DND-41 (cell line): ENCODE measurements around the gene IFITM10.

ENCODE experiments used
- ATAC-seq: fragments of 200-7000 bp; cut with Tn5 transposase; 3 replicates; pipeline ENCODE4 v1.9.1; 2021; ENCODE audit warnings: low read depth; ENCODE audit not compliant: insufficient read depth
- DNase-seq: peaks from one replicate; pipeline ENCODE4 v3.0.0-alpha.2; 2020
- H2AFZ ChIP-seq: 2 replicates; pipeline ENCODE4 v1.6.0; 2012; ENCODE audit warnings: low read depth, low read length
- H3K27ac ChIP-seq: 2 replicates; pipeline ENCODE4 v1.5.1; 2012; ENCODE audit warnings: low read length, inconsistent platforms
- H3K27me3 ChIP-seq: fragments of 200-600 bp; sonication (generic); 2 replicates; pipeline ENCODE4 v1.6.0; 2012; ENCODE audit warnings: low read length, mild to moderate bottlenecking, inconsistent platforms; ENCODE audit not compliant: insufficient read depth, poor library complexity
- H3K36me3 ChIP-seq: 2 replicates; pipeline ENCODE4 v1.5.1; 2012; ENCODE audit warnings: low read length, inconsistent platforms; ENCODE audit not compliant: insufficient read depth
- H3K4me1 ChIP-seq: 2 replicates; pipeline ENCODE4 v1.5.1; 2012; ENCODE audit warnings: mild to moderate bottlenecking, low read length; ENCODE audit not compliant: insufficient read depth
- H3K4me2 ChIP-seq: 2 replicates; pipeline ENCODE4 v1.6.0; 2012; ENCODE audit warnings: mild to moderate bottlenecking, moderate library complexity, low read length, inconsistent platforms; ENCODE audit not compliant: insufficient read depth
- H3K4me3 ChIP-seq, 2 experiments: fragments of 200-600 bp in 1 of 2; shearing (Covaris generic) in 1 of 2; 2 replicates each; pipeline ENCODE4 v1.5.1; 2012 to 2016; ENCODE audit warnings: inconsistent platforms in 2 of 2, low read length in 2 of 2, mild to moderate bottlenecking in 2 of 2, low read depth in 1 of 2, moderate library complexity in 1 of 2
- H3K79me2 ChIP-seq: 2 replicates; pipeline ENCODE4 v1.6.0; 2012; ENCODE audit warnings: low read length, inconsistent platforms; ENCODE audit not compliant: insufficient read depth
- H3K9ac ChIP-seq: 2 replicates; pipeline ENCODE4 v1.6.0; 2012; ENCODE audit warnings: low read depth, mild to moderate bottlenecking, inconsistent platforms, low read length, moderate library complexity
- H3K9me3 ChIP-seq: 2 replicates; pipeline ENCODE4 v1.5.1; 2012; ENCODE audit warnings: low read length, moderate library complexity, mild to moderate bottlenecking, inconsistent platforms; ENCODE audit not compliant: insufficient read depth, severe bottlenecking
- H4K20me1 ChIP-seq: 2 replicates; pipeline ENCODE4 v1.6.0; 2012; ENCODE audit warnings: low read length; ENCODE audit not compliant: insufficient read depth
- EZH2 ChIP-seq: IDR thresholded peaks from 3 replicates; pipeline ENCODE4 v1.6.1; 2012; ENCODE audit warnings: borderline replicate concordance, low read depth, mild to moderate bottlenecking, moderate library complexity, low read length, inconsistent platforms; ENCODE audit not compliant: severe bottlenecking
- TF ChIP-seq, protein P1 (sequence below): IDR thresholded peaks from 2 replicates; pipeline ENCODE4 v1.5.1; 2012; ENCODE audit warnings: borderline replicate concordance, low read length, moderate library complexity, mild to moderate bottlenecking; ENCODE audit not compliant: poor library complexity, severe bottlenecking; ENCODE audit errors: extremely low read depth

IFITM10 gene

DNA sequence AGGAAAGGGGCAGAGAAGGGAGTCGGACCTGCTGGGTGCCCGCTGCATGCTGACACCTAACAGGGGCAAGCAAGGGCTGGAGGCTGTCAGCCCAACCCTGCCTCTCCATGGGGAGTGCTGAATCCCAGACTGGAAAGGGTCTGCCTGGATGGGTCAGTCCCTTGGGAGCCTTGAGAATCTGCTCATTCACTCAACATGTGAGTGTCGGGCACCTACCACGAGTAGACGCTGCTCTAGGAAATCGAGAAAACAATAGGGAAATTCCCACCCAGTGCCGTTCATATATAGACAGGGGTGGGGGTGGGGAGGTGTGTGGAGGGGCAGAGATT lies 17.7 kb upstream of the IFITM10 start:
- Histone ChIP-seq H3K27ac (no peak overlapping the region), H3K9me3 (no peaks in the 10 kb centered on the region), H3K4me3 (no peak overlapping the region), H2AFZ (no peak overlapping the region), H3K27me3 (no peaks in the 10 kb centered on the region), H3K79me2 (peaks cover 11% of the 10 kb centered on the region), H4K20me1 (peaks cover under 1% of the 10 kb centered on the region; the same call in 1 of the 2 replicates), H3K9ac (no peak overlapping the region), H3K4me1 (peaks cover 18% of the 10 kb centered on the region), H3K36me3 (peaks cover 4% of the 10 kb centered on the region; the same call in 1 of the 2 replicates), H3K4me2 (no peak overlapping the region)
- TF ChIP-seq, protein P1, sequence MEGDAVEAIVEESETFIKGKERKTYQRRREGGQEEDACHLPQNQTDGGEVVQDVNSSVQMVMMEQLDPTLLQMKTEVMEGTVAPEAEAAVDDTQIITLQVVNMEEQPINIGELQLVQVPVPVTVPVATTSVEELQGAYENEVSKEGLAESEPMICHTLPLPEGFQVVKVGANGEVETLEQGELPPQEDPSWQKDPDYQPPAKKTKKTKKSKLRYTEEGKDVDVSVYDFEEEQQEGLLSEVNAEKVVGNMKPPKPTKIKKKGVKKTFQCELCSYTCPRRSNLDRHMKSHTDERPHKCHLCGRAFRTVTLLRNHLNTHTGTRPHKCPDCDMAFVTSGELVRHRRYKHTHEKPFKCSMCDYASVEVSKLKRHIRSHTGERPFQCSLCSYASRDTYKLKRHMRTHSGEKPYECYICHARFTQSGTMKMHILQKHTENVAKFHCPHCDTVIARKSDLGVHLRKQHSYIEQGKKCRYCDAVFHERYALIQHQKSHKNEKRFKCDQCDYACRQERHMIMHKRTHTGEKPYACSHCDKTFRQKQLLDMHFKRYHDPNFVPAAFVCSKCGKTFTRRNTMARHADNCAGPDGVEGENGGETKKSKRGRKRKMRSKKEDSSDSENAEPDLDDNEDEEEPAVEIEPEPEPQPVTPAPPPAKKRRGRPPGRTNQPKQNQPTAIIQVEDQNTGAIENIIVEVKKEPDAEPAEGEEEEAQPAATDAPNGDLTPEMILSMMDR = no peak
- TF ChIP-seq EZH2 = no peak
- ATAC-seq (no peak), DNase-seq (no peak)

DNA sequence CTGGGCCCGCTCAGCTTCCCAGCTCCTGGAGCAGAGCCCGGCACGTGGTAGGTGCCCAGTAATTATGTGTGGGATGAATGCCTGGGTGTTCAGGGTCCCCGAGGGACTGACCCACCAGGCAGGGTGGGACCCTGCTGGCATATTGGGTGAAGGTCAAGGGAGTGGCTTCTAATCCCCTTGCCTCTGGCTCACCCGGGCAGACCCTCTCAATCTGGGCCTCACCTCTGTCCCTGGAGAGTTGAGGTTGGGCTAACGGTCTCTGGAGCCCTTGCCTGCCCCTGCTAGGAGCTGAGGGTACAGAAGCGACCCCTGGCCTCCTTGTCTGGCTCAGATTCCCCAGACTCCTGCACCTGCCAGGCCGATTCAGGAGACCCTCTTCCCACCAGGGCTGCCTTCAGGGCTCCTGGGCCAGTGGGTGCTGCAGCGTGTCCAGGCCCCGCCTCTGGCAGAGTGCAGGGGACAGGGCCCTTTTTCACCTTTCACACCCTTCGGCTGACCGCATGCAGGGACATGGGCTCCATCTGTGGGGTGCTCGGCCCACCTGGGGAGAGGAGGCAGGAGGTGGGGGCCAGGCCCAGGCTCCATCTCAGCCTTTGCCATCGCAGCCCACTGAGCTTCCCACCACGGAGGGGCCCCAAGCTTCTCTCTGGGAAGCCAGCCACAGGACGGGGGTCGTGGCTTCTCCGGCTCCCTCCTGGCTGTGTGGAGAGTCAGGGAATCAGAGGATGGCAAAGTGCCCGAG lies 17.2 kb upstream of the IFITM10 start:
- H3K9me3 ChIP-seq = no peaks in the 10 kb centered on the region
- H3K79me2 ChIP-seq = peaks cover 17% of the 10 kb centered on the region
- no peak overlapping the region for H3K4me3 ChIP-seq
- DNase-seq (no peak), ATAC-seq (no peak)
- no peak overlapping the region for H3K9ac ChIP-seq
- H4K20me1 ChIP-seq = peaks cover 6% of the 10 kb centered on the region; the same call in 1 of the 2 replicates
- H3K36me3 ChIP-seq = peaks cover 4% of the 10 kb centered on the region; the same call in 1 of the 2 replicates
- TF ChIP-seq, protein P1 = no peak
- no peak for TF ChIP-seq EZH2
- H3K27me3 ChIP-seq = no peaks in the 10 kb centered on the region
- H3K4me1 ChIP-seq = peaks cover 20% of the 10 kb centered on the region
- H3K27ac ChIP-seq = no peak overlapping the region
- H3K4me2 ChIP-seq = no peak overlapping the region
- no peak overlapping the region for H2AFZ ChIP-seq

DNA sequence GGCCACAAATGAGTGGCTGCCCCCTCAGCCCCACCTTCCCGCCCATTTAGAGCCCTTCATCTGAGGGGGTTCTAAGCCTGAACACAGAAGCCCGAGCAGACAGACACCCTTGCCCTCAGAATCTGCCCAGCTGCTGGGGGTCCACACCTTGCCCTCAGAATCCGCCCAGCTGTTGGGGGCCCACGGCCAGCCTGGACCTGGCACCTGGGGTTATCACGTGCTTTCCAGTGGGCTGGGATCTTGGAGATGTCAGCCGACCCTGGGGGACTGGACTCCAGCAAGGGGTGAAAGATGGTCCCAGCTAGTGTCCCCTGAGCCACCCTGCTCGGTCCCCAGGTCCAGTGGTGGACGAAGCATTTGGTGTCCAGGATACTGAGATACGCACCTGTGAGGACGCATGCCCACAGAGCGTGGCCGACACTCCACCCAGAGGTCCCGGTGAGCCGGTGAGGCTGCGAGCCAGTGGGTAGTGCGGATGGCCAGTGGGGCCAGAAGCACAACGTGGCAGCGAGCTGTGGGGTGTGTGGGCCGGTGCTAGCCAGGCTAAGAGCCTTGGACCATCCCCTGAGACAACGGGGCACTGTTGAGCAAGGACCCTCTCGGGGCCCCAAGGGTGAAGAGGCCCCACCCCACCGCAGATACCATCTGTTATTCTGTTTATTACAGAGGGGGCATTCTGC lies 16.5 kb upstream of the IFITM10 start:
- H3K4me2 ChIP-seq = no peak overlapping the region
- TF ChIP-seq EZH2 = no peak
- TF ChIP-seq, protein P1 = no peak
- H2AFZ ChIP-seq = no peak overlapping the region
- peaks cover 24% of the 10 kb centered on the region for H3K79me2 ChIP-seq
- no peak for ATAC-seq
- no peaks in the 10 kb centered on the region for H3K9me3 ChIP-seq
- no peak overlapping the region for H3K4me3 ChIP-seq
- H3K36me3 ChIP-seq = peaks cover 8% of the 10 kb centered on the region
- H3K9ac ChIP-seq = no peak overlapping the region
- peaks cover 23% of the 10 kb centered on the region for H3K4me1 ChIP-seq
- no peaks in the 10 kb centered on the region for H3K27me3 ChIP-seq
- H3K27ac ChIP-seq = no peak overlapping the region
- H4K20me1 ChIP-seq = peaks cover 12% of the 10 kb centered on the region
- DNase-seq = no peak
